Stimulated activated naive CD4-positive, alpha-beta T cell (primary cell): ENCODE results near the gene MANF.
"Not testable (repeated sequence)": the region's sequence is repeated elsewhere in the genome, so short reads cannot be mapped to it uniquely, and the experiment has no call there.

Experiments used
- DNase-seq, 6 experiments: peaks; one replicate each; lab custom pipeline; 2025; lab: John Stamatoyannopoulos, UW

Gene MANF

DNA sequence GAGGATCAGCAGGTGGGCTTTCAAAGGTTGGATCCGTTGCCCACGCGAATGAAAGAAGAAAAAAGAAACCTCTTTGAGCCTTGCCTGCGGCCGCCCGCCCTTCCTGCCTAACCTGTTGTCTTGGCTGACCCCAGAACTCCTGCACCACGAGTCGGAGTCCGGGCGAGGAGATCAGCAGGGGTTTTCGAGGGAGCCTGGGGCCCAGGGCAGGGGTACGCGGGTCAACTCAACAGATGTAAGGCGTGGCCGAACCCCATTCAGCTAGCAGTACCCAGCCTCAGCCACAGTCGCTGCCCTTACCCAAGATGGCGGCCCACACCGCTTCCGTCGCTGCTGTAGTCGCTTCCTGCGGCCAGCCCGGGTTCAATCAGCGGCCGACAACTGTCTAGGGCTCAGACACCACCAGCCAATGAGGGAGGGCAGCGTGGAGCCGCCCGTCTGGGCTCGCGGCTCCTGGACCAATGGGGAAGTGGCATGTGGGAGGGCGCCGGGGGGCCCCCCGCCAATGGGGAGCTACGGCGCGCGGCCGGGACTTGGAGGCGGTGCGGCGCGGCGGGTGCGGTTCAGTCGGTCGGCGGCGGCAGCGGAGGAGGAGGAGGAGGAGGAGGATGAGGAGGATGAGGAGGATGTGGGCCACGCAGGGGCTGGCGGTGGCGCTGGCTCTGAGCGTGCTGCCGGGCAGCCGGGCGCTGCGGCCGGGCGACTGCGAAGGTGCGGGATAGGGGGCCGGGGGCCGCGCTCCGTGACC lies at the start of gene MANF:
TSS of gene MANF (plus strand) at position 566 of the 748 bp plus-strand sequence. CDS start at position 618, 52 bp downstream.
- DNase-seq: peak; percentile 93 to 97 (median 96)

DNA sequence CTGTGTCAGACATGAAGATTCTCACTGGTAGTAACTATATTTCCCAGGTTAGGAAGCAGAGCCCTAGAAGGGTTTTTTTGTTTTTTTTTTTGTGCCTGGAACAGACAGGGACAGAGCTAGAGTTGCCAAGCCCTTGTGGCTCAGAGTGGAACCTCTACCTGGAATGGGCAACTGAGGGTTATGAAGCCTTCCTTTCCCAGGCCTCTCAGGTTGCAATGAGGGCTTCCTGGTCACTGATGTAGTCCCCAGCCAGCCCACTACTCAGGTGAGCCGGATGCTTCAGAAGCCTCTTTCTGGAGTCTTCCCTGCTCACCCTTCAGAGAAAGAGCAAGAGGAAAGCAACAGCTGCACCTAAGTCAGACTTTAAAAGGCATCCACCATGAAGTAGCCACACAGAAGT lies 48.8 kb upstream of the MANF start:
- no peak for DNase-seq

DNA sequence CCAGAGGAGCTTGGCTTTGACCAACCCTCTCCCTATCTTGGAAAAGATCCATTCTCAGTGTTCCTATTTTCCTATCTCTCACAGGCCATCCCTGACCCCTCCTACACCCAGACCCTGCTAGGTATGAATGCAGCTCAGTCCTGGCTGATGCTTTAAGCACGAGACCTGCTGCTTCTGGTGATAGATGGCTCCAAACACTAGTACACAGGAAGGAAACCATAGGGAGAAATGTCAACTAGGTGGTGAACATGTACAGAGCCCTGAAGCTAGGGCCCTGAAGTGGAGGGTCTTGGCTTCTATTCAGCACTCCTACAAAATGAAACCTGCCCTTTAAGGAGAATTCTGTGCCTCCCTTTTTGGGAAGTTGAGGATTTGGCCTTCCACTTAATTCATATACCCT lies 47.4 kb upstream of the MANF start:
- no peak for DNase-seq

DNA sequence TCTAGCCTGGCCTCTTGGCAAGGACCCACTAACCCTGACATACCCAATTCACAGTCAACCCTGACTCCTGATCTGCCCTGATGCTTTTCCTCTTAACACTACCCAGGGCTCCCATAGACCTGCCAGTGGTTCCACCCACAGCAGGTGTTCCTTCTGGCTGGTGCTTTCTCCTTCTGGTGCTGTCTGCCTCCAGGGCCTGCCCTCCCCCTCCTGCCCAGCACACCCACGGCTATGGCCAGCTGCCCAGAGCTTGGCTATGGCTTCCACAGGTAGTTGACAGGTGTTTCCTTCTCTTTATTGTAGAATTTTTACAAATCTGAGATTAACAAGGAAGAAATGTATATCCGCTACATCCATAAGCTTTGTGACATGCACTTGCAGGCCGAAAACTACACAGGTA lies 46.5 kb upstream of the MANF start:
- DNase-seq: no peak

- no peak for DNase-seq
Observed at GRCh38 chr3:51340013-51340829, 44.9 kb upstream of the MANF start.

DNA sequence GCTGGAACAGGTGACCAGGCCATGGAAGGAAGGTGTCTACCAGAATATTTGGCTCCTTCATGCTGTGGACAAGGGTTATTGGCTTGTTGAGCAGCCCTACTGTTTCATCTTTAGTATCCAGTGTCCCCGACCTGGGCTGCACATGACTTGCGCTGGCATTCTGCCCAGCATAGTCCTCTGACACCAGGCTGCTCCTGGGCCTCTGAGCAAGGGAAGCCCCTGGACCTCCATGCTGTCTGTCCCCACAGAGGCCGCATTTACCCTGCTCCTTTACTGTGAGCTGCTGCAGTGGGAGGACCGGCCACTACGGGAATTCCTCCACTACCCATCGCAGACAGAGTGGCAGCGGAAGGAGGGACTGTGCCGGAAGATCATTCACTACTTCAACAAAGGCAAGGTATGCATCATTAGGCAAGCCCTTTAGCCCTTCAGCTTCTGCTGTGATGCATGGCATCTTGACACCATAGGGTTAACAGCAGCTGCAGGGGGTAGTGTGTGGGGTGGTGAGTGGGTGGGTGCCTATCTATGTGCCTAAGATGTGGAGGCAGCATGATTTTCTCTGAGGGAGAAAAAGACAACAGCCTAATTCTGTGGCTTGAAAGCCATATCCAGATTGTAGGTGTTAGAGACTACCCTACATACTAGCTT lies 44.0 kb upstream of the MANF start:
- DNase-seq: no peak

GRCh38 chr3:51343918-51344687 lies 41.0 kb upstream of the MANF start:
- DNase-seq: no peak

GRCh38 chr3:51350751-51351150 lies 34.3 kb upstream of the MANF start:
- DNase-seq: no peak

DNA sequence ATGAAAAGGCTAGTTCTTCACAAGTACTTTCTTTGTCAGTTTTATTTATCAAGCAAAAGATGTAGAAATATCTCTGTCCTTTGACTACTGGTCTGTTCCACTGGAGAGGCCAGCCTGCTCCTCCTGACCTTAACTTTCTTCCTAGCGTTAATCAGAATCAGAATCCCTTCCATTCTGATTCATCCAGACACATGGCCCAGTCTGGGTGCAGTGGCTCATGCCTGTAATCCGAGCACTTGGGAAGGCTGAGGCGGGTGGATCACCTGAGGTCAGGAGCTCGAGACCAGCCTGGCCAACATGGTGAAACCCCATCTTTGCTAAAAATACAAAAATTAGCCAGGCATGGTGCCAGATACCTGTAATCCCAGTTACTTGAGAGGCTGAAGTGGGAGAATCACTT lies 32.0 kb upstream of the MANF start:
- no peak for DNase-seq

DNA sequence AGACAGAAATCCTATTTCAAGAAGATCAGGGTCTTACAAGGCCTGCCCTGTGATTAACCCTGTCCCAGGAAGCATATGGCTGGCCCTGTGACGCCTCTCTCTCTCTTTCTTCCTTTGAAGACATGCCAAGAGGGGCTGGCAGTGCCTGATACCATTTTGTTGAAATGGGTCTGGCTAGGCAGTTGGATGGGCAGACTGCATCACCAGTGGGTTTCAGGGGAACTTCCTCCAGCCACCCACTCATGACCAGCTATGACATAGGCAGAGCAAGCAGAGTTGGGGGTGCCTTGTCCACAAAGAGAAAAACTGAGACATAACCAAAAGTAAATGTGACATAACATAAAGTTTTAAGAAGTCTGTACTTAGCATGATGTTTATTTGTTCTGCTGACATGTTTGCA lies 31.4 kb upstream of the MANF start:
- no peak for DNase-seq

DNA sequence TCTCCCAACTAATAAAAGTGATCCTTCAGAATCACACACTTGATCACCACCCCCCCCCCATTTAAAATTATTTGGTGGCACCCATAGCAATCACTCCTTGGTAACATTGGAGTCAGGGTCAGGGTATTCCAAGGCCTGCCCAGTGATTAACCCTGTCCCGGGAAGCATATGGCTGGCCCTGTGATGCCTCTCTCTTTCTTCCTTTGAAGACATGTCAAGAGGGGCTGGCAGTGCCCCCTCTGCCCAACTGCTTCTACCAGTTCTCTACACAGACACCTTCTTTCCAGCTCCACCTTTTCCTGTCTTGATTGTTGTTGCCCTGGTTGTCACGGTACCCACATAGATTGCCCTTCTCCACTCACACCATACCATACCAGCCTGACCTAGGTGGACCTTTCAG lies 30.9 kb upstream of the MANF start:
- no peak for DNase-seq

- DNase-seq: no peak
Observed at GRCh38 chr3:51354731-51355615, 30.1 kb upstream of the MANF start.

DNA sequence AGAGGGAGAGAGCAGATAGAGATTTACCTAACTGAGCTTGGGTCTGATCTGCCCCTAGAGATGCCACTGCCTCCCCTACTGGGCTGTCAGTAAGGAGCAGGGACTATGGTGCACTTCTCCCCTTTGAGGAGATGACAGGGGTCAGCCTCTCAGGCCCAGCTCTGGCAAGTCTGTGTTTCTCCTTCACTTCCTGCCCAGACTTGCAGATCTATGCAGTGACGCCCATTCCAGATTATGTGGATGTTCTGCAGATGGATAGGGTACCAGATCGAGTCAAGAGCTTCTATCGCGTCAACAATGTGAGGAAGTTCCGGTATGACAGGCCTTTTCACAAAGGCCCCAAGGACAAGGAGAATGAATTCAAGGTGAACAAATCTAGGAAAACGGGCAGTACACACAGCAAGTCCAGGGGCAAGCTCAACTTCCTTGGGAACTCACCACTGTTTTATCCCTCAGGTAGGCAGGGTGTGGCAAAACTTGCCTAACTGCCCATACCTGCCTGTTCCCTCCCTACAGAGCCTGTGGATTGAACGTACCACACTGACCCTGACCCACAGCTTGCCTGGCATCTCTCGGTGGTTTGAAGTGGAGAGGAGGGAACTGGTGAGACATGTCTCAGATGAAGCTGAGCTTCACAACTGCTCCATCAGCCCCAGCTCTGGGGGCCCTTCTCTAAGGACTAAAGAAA lies 29.1 kb upstream of the MANF start:
- no peak for DNase-seq

DNA sequence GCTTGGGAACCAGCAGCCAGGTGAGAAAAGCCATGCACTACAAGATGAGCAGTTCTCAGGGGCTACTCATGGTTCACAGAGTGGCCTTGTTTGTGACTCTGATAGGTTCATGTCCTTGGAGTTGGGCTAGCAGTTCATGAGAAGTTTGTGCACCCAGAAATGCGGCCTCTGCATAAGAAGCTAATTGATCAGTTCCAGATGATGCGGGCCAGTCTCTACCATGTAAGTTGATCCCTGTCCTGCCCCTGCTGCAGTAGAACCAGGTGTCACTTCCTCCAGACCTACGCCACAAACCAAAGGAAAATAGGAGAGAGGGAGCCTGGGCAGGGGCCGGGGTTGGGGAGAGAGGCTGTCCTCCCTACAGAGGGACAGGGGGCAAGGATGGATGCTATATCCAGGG lies 27.2 kb upstream of the MANF start:
- DNase-seq: no peak

DNA sequence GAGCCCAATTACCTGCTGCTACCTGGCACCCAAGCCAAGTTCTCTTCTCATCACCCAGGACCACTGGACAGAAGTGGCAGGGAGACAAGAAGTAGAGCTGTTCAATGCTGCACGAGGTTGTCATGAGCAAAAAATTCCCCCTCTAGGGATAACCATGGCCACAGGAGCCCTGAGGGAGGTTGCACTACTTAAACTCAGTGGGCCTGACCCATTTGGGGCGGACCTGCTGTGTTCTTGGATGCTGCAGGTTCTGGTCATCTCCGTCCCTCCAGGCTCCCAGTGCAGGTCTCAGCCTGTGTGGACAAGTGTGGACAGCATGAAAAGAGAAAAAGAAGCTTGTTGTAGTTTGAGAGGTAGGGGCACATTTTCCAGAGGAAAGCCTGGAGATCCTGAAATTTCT lies 26.1 kb upstream of the MANF start:
- no peak for DNase-seq

DNA sequence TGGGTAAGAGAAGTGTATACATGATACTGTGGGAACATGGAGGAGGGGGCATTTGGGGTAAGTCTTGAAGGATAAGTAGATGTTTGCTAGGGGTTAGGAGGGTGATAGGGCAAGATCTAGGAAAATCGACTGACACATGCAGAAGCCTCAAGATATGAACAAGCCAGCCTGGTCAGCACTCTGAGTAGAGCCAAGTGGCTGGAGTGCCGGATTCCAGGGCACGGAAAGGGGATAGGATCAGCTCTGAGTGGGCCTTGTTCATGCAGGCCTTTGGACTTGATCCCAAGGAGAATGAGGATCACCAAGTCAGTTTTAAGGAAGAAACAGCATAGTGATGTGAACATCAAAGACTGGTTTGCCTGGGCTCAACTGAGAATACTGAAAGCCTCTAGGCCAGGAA lies 24.3 kb upstream of the MANF start:
- DNase-seq: no peak

- DNase-seq: no peak
Observed at GRCh38 chr3:51361746-51362145, 23.3 kb upstream of the MANF start.

DNA sequence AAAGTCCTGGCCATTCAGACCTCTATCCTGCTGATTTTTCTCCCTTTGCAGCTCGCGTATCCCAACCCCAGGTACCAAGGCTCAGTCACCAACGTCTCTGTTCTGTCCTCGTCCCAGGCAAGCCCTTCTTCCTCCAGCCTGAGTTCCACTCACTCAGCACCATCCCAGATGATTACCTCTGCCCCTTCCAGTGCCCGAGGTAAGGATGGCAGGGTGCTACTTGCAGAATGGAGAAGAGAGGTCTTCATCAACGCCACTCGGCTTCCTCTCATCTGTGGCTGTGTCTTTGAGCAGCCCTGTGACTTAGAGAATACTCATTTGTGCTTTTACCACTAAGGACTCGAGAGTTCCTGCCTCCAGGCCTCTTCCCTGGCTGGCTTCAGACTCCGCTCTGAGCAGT lies 22.6 kb upstream of the MANF start:
- no peak for DNase-seq

DNA sequence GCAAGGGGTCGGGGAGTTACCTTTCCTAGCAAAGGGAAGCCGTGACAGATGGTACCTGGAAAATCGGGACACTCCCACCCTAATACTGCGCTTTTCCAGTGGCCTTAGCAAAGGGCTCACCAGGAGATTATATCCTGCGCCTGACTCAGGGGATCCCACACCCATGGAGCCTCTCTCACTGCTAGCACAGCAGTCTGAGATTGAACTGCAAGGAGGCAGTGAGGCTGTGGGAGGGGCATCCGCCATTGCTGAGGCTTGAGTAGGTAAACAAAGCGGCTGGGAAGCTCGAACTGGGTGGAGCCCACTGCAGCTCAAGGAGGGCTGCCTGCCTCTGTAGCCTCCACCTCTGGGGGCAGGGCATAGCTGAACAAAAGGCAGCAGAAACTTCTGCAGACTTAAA lies 16.8 kb upstream of the MANF start:
- not testable (repeated sequence) for DNase-seq

DNA sequence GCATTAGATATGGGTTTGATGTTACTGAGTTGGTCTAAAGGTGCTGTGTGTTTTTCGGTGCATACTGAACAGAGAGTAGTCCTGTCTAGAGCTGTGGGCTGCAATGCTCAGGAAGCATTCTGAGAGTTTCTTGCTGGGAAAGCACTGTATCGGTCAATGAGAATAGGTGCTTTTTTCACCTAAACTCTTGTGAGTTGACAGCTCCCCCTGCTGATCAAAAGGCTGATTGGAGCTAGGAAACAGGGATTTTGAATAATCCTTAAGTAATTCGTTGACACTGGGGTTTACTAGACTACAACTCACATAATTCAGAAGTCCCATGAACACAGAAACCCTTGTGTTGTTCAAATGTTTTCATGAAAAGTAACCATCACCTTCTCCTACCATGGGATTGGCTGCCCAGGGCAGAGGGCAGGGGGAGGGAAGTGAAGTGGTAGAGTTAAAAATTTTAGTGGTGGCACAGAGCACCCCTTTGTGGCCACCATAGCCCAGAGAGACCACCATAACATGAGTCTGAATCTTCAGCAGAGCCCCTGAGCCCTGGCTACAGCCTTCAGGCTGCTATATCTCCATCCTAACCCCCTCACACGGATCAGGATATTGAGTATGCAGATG lies 13.0 kb upstream of the MANF start:
- peak in 5 of 6 experiments; percentile 19 to 60 (median 22) for DNase-seq
